DND-41 (cell line): ENCODE measurements around the gene SNAPC5.
"Not testable (repeated sequence)": the region's sequence is repeated elsewhere in the genome, so short reads cannot be mapped to it uniquely, and the experiment has no call there.

ENCODE experiments used
- ATAC-seq: fragments of 200-7000 bp; cut with Tn5 transposase; 3 replicates; pipeline ENCODE4 v1.9.1; 2021; ENCODE audit warnings: low read depth; ENCODE audit not compliant: insufficient read depth
- DNase-seq: peaks from one replicate; pipeline ENCODE4 v3.0.0-alpha.2; 2020
- H2AFZ ChIP-seq: 2 replicates; pipeline ENCODE4 v1.6.0; 2012; ENCODE audit warnings: low read depth, low read length
- H3K27ac ChIP-seq: 2 replicates; pipeline ENCODE4 v1.5.1; 2012; ENCODE audit warnings: low read length, inconsistent platforms
- H3K27me3 ChIP-seq: fragments of 200-600 bp; sonication (generic); 2 replicates; pipeline ENCODE4 v1.6.0; 2012; ENCODE audit warnings: low read length, mild to moderate bottlenecking, inconsistent platforms; ENCODE audit not compliant: insufficient read depth, poor library complexity
- H3K36me3 ChIP-seq: 2 replicates; pipeline ENCODE4 v1.5.1; 2012; ENCODE audit warnings: low read length, inconsistent platforms; ENCODE audit not compliant: insufficient read depth
- H3K4me1 ChIP-seq: 2 replicates; pipeline ENCODE4 v1.5.1; 2012; ENCODE audit warnings: mild to moderate bottlenecking, low read length; ENCODE audit not compliant: insufficient read depth
- H3K4me2 ChIP-seq: 2 replicates; pipeline ENCODE4 v1.6.0; 2012; ENCODE audit warnings: mild to moderate bottlenecking, moderate library complexity, low read length, inconsistent platforms; ENCODE audit not compliant: insufficient read depth
- H3K4me3 ChIP-seq, 2 experiments: fragments of 200-600 bp in 1 of 2; shearing (Covaris generic) in 1 of 2; 2 replicates each; pipeline ENCODE4 v1.5.1; 2012 to 2016; ENCODE audit warnings: inconsistent platforms in 2 of 2, low read length in 2 of 2, mild to moderate bottlenecking in 2 of 2, low read depth in 1 of 2, moderate library complexity in 1 of 2
- H3K79me2 ChIP-seq: 2 replicates; pipeline ENCODE4 v1.6.0; 2012; ENCODE audit warnings: low read length, inconsistent platforms; ENCODE audit not compliant: insufficient read depth
- H3K9ac ChIP-seq: 2 replicates; pipeline ENCODE4 v1.6.0; 2012; ENCODE audit warnings: low read depth, mild to moderate bottlenecking, inconsistent platforms, low read length, moderate library complexity
- H3K9me3 ChIP-seq: 2 replicates; pipeline ENCODE4 v1.5.1; 2012; ENCODE audit warnings: low read length, moderate library complexity, mild to moderate bottlenecking, inconsistent platforms; ENCODE audit not compliant: insufficient read depth, severe bottlenecking
- H4K20me1 ChIP-seq: 2 replicates; pipeline ENCODE4 v1.6.0; 2012; ENCODE audit warnings: low read length; ENCODE audit not compliant: insufficient read depth
- CTCF ChIP-seq: IDR thresholded peaks from 2 replicates; pipeline ENCODE4 v1.5.1; 2012; ENCODE audit warnings: borderline replicate concordance, low read length, moderate library complexity, mild to moderate bottlenecking; ENCODE audit not compliant: poor library complexity, severe bottlenecking; ENCODE audit errors: extremely low read depth
- EZH2 ChIP-seq: IDR thresholded peaks from 3 replicates; pipeline ENCODE4 v1.6.1; 2012; ENCODE audit warnings: borderline replicate concordance, low read depth, mild to moderate bottlenecking, moderate library complexity, low read length, inconsistent platforms; ENCODE audit not compliant: severe bottlenecking

The SNAPC5 gene

GRCh38 chr15:66504563-66505429, 7.2 kb upstream of the SNAPC5 start, which contains the start of the genes RPL4 and ZWILCH:
TSS of gene RPL4 (minus strand) at chr15:66504855. CDS start at chr15:66504790, 65 bp downstream.
TSS of gene ZWILCH (plus strand) at chr15:66505326. CDS start at chr15:66505339, 13 bp downstream.
- peaks cover 47% of the 10 kb centered on the region for H3K36me3 ChIP-seq

GRCh38 chr15:66503780-66504562, 6.4 kb upstream of the SNAPC5 start:
- H3K36me3 ChIP-seq: peaks cover 53% of the 10 kb centered on the region
- H3K27me3 ChIP-seq: no peaks in the 10 kb centered on the region
- peak overlapping the region; percentile 95 for H3K27ac ChIP-seq
- H3K4me2 ChIP-seq: peak overlapping the region; percentile 71
- peaks cover 20% of the 10 kb centered on the region for H4K20me1 ChIP-seq
- H3K4me1 ChIP-seq: peaks cover 44% of the 10 kb centered on the region
- no peak for TF ChIP-seq EZH2
- no peak for TF ChIP-seq CTCF
- no peak for ATAC-seq
- peak overlapping the region; percentile 86 for H2AFZ ChIP-seq
- H3K79me2 ChIP-seq: peaks cover 82% of the 10 kb centered on the region
- peak overlapping the region; percentile 76 for H3K9ac ChIP-seq
- peak overlapping the region; percentile 80 to 83 for H3K4me3 ChIP-seq
- no peaks in the 10 kb centered on the region for H3K9me3 ChIP-seq
- no peak for DNase-seq

More at GRCh38 chr15:66504563-66505429, 7.2 kb upstream of the SNAPC5 start, which contains the start of the genes RPL4 and ZWILCH:
- peak within 1 kb of the TSS; percentile 80 to 83 for H3K4me3 ChIP-seq
- peak; percentile 80 for DNase-seq
- H3K9ac ChIP-seq: peak within 1 kb of the TSS; percentile 76
- peak within 1 kb of the TSS; percentile 71 for H3K4me2 ChIP-seq
- H3K4me1 ChIP-seq: peaks cover 44% of the 10 kb centered on the region
- no peak for TF ChIP-seq CTCF
- TF ChIP-seq EZH2: no peak
- H3K9me3 ChIP-seq: no peaks in the 10 kb centered on the region
- peaks cover 20% of the 10 kb centered on the region for H4K20me1 ChIP-seq
- ATAC-seq: peak; percentile 89
- no peaks in the 10 kb centered on the region for H3K27me3 ChIP-seq
- H3K27ac ChIP-seq: peak within 1 kb of the TSS; percentile 95
- peak within 1 kb of the TSS; percentile 86 for H2AFZ ChIP-seq
- peaks cover 83% of the 10 kb centered on the region for H3K79me2 ChIP-seq

- DNase-seq, ATAC-seq, H3K27me3 ChIP-seq, H2AFZ ChIP-seq, H3K9me3 ChIP-seq: not testable (repeated sequence)
- Histone ChIP-seq H3K79me2 (peaks cover 75% of the 10 kb centered on the region), H3K4me3 (peak overlapping the region; percentile 80 to 83; a peak in 3 of 4 replicates), H3K27ac (peak overlapping the region; percentile 24; the same call in 1 of the 2 replicates), H3K4me2 (peak overlapping the region; percentile 71), H3K36me3 (peaks cover 61% of the 10 kb centered on the region), H3K4me1 (peaks cover 40% of the 10 kb centered on the region), H4K20me1 (peaks cover 20% of the 10 kb centered on the region), H3K9ac (peak overlapping the region; percentile 76)
Observed at GRCh38 chr15:66503041-66503648, 5.6 kb upstream of the SNAPC5 start.
